UCSD-AML1 (cell line): Measurements from ENCODE around the gene KDM3A.

Experiments used
- DNase-seq: peaks from one replicate; lab custom pipeline; 2025; ENCODE audit not compliant: unreplicated experiment; lab: John Stamatoyannopoulos, UW

The KDM3A gene

DNA sequence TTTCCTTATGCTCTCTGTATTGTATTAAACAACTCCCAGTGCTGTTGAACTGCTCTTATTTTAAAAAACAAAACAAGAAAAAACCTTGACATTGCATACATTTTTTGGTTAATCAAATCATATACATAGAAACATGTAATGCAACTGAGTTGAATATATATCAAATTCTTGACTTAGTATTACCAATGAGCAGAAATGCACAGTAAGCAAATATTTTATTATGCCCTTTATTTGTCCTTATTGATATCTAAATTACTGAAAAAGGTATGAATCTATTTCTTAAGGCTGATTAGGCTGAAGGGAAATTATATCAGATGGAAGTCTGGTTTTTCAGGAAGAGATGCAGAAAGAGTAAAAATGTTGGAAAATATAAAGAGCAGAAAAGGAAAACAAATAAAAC lies 6.9 kb upstream of the KDM3A start:
- DNase-seq, result no peak

DNA sequence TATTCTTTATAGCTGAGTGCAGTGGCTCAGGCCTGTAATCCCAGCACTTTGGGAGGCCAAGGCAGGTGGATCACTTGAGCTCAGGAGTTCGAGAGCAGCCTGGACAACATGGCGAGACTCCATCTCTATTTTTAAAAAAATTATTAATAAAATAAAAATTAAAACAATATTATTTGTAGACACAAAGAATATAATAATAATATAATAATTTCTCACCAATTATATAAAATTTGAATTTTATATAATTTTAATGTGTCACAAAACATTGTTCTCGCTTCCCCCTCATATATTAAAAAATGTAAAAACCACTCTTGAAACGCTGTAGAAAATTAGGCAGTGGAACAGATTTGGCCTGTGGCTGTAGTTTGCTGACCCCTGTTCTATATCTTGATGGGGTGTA lies 5.6 kb upstream of the KDM3A start:
- no peak for DNase-seq

DNA sequence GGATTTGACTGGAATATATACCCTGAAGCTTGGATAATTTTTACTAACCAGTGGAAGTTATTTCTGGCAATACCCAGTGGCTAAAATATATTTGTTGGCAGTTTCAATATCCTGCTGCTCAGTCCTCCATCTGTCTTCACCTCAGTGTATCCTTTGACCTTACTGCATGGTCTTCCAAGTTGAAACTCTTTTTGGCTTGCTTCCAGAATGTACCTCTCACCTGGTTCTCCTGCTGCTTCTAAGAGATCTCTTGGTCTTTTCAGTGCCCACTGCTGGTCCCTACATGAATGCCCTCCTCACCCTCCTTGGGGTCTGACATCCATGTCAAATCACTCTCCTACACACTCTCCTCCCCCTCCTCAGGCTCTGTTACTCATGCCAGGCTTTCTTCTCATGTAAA lies 4.8 kb upstream of the KDM3A start:
- DNase-seq, result no peak

DNA sequence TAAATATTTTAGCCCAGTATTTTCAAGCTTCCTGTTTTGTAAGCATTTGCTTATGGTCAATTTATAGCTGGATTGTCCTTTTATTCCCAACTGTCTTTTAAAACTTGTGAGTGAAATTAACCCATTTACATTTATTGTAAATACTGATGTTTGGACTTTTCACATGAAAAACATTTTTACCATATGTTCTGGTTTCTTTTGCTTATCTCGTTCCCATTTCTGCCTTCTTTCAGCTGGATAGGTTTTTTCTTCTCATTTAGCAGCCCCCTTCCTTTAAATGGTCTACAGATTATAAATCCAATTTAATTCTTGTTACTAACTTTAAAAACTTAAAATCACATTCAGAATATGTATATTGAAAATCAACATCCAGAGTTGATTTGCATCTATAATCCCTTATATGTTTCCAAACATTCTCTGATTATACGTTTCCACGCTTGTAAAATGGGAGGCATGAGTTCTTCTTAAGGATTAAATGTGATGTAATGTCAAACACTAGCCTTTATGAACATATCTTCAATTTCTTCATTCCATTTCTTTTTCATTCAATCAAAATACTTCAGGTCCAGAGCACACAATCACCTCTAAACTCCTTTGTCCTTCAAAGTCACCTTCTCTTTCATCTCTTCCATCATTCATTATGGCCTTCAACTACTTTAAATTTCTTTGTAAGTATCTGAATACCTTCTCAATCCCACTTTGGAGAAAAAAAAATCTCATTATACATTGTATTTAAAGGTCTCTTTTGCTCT lies 1.1 kb upstream of the KDM3A start:
- DNase-seq, result no peak

DNA sequence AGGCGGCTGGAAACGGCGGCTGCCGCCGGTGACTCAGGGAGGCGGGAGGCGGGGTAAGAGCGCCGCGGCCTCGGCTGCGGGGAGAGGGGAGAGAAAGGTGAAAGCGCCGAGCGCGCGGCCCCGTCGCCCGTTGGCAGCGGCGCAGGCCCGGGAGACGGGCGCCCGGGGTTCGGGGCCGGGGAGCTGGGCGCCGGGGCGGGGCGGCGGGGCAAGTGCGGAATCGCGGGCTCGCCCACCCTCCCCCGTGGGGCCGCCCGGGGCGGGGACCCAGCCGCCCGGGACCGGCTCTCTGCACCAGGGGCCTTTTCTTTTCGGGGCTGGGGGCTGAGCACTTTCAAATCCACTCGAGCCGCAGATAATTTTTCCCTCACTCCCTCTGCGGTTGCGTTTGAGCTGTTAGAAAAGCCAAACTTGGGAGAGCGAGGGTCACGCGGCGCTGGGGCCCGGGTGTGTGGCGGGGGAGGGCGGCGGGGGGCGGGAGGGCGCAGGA lies 266 bp downstream of the KDM3A start:
- DNase-seq, result no peak

DNA sequence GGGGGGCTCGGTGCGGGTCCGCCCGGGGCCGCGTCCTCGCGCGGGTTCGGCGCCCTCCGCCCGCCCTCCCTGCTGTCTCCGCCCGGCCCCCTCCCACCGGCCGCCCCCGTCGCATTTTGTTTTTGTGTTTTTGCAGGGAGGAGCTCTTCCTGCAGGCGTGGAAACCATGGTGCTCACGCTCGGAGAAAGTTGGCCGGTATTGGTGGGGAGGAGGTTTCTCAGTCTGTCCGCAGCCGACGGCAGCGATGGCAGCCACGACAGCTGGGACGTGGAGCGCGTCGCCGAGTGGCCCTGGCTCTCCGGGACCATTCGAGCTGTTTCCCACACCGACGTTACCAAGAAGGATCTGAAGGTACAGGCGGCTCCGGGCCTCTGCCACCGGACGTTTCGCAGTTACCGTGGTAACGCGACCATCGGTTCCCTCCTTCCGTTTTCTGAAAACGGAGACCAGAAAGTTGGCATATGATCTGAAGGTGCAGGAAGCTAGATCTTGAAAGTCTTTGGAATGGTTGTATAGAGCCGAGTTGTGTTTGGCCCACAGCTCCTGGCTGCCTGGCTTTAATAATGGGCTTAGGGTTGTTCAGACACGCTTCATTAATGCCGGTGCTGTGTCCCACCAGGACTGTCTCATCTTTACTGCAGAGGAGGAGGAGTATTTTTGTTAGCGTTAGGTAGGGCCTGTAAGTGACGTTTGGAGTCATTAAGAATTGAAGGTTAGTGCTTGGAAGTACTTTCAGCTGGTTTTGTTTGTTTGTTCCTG lies 891 bp downstream of the KDM3A start:
- peak; percentile 66 for DNase-seq

DNA sequence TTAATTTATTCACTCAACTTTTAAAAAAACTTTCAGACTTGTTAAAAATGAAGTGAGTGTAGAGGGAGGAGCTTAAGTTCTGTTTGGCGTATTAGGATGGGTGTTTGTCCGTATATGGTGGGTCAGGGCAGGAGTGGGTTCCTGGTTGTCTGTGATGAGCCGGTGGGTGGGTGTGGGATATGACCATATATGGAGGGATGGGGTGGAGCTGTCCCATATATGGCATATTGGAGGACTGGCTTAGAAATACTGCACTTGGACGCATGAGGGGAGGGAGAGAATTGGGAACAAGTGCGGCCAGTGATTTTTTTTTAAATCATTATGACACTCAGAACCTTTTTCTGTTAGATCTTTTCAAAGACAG lies 1.5 kb downstream of the KDM3A start:
- DNase-seq, result peak; percentile 55

DNA sequence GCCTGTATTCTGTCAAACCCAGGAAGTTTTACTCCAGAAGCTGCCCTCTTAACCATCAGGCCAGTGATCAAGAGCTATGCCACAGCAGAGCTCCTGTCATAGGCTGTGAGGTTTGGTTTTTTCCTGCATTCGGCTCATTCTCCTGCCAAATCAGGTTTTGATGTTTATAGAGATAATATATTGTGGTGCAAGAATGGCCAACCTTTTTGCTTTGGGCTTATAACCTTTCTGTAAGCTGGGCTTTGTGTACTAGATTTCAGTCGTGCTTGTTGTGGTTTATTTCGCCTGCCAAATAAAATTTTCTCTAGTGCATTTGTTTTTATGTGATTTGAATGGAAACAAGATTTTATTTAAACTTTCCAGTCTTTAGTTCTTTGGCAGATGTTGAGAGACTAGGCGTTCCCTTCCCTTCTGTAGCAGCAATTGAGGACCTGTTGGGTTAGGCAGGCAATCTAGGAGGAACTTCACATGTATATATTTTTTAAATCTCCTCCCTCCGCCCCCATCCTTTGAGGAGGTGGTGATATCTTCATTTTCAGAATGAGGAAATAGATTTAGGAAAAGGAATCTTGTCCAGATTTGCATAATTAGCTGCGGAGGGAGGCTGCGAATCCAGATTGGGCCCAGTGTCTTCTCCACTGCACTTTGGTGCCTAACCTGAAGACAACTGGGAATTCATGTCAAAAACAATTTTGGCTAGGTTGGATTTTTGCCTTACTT lies 2.6 kb downstream of the KDM3A start:
- DNase-seq, result no peak

DNA sequence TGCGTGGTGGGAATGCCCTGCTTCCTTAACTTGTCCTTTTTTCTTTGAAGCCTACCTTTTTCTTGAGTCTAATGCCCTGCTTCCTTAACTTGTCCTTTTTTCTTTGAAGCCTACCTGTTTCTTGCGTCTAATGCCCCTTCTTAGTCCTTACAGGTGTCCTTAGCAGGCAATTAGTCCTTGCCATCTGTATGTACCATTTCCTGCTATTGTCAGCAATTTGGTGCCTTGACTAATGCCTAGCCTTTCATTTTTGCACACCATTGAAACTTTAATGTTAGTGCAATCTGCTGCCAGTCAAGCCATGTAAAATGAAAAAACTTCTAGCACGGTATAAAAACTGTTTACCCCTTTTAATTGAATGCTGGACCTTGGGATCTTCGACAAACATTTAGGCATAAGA lies 4.3 kb downstream of the KDM3A start:
- DNase-seq, result no peak

DNA sequence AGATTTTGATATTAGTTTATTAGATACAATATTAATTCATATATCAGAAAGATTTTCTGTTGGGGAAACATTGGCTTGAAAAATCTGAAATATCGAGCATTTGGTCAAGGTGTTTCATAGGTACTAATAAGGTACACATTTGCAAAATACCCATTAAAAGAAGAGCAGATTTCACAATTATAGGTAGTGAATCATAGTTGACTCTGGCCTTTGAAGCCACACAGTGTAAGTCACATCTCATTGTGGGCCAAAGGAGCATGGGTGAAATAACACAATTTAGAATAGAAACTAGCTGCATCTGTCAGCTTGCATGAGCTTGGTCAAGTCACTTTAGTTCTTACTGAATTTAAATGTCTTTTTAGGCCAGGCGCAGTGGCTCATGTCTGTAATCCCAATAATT lies 4.9 kb downstream of the KDM3A start:
- no peak for DNase-seq

DNA sequence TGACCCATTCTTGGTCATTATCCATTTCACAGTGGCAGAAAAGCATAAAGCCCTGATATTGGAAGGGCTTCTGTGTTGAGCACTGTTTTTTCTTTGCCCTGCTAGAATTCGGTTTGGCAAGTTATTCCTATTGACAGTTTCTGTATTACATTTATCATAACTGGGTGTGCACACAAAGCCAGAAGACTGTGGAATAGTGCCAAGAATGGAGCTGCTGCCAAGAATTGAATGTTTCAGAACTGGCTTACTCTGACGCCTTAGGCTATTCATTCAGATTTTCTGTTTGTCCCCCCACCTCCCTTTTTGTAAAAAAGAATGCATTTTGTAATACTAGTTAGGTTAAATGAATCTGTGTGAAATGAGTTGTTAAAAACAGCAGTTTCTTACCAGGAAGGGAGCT lies 12.7 kb downstream of the KDM3A start:
- DNase-seq, result no peak

DNA sequence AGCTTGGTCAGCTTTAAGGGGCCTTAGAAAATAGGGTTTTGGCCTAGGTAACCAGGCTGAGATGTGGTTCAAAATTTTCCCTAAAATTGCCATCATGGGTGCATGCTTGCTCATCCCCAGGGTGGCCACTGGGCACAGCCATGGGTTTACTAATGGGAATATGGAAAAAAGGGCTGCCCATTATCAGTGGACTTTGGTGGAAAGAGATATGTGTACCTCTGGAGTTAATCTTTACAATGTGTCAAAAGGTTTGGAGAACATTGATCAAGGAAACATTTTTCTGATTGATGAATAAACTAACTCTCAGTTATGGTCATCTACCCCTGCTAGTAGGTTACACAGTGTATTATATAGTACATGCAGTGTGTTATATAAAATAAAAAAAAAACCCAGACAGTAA lies 13.1 kb downstream of the KDM3A start:
- no peak for DNase-seq

DNA sequence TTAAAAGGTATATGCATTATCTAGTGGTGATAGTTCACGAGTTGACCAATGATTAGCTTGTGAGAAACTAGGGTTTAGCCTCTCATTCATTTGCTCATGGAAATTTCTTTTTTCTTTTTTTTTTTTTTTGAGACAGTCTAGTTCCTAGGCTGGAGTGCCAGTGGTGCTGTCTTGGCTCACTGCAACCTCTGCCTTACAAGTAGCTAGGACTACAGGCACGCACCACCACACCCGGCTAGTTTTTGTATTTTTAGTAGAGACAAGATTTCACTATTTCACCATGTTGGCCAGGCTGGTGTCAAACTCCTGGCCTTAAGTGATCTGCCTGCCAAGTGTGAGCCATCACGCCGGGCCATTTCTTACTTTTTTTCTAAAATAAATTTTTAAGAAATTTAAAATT lies 14.0 kb downstream of the KDM3A start:
- DNase-seq, result no peak

DNA sequence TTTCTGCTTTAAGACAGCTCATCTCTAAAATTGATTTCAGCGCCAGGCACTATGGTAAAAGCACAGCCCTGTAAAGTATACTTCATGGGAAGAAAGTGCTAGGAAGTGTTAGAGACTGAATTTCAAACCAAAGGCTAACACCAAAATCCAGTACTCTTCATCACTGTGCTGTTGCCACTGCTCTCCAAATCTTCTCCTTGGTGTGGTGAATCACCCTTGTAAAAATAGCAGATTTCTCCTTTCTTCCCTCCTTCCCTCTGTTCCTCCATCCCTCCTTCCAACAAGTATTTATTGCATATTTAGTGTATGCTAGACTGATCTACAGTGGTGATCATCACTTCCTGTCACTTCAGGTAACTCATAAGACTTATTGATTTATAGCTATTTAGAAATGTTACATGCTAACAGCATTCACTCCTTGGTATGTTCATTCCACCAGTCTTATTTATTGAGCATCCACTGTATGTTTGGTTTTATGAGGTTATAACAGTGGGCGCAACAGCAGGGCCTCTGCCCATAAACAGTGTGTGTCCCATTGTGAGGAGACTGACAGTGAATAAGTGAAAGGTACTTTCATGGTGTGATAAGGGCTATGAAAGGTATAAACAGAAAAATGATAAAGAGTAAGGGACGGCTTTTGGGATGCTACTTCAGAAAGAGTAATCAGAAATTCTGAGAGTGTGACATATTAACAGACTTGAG lies 20.0 kb downstream of the KDM3A start:
- DNase-seq, result no peak

DNA sequence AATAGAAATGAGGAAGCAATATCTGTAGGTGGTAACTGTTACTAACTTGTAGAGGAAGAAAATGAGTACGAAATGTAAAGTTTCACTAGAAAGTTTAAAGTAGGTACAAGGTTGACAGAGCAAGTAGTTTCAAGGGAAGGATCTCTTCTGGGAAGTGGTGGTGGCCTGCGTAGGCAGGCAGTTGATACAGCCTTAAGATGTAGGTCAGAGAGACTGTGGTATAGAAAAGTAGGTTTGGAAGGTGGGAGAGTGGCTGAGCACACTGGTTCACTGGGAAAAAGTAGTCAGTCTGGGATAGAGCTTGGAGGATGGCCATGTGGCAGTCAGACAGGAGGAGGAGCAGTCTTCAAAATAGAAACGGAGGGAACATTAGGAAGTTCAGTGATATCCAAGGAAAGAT lies 23.5 kb downstream of the KDM3A start:
- no peak for DNase-seq

DNA sequence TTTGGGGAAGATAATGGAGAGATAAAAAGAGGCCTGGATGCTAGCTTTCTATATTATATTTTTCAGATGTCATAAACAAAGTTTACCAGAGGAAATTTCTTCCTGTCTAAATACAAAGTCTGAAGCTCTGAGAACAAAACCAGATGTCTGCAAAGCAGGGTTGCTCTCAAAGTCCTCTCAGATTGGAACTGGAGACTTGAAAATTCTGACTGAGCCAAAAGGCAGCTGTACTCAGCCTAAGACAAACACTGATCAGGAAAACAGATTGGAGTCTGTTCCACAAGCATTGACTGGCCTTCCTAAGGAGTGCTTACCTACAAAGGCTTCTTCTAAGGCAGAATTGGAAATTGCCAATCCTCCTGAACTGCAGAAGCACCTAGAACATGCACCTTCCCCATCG lies 25.1 kb downstream of the KDM3A start:
- DNase-seq, result no peak

DNA sequence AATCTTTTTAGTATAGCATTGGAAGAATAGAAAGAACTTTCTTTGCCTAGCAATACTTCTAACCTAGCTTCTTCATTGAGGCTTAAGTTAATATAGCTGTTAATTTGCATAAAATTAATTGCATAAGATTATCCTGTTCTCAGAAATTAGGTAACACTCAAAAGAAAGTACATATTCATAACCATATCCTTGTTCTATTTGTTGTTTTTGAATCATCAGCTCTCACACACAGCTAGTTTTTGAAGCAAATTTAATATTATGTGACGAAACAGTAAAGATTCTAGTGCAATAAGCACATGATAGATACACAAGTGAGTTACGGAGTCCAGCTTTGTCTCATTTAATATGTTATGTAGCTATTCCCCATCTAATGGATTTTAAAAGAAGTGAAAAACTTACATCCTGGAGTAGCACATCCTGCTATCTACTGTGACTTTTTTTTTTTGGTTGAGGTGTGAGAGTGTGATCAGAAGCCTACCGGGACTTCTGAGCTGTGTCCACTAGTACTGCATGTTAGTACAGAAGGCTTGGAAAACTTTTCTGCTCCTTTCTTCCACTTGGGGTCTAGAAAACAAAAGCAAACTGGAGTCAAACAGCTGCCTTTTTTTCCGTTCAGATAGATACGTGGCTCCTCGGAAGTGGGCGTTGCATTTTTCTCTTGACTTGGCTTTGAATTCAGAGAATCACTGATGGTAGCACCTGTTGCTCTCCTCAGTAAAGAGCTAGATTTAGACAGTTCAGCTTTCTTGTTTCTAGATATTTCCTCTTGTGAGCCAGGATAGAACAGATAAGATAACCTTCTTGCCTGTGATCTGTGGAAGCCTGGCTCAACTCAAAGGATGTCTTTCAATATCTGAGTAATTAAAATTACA lies 27.2 kb downstream of the KDM3A start:
- DNase-seq, result no peak

DNA sequence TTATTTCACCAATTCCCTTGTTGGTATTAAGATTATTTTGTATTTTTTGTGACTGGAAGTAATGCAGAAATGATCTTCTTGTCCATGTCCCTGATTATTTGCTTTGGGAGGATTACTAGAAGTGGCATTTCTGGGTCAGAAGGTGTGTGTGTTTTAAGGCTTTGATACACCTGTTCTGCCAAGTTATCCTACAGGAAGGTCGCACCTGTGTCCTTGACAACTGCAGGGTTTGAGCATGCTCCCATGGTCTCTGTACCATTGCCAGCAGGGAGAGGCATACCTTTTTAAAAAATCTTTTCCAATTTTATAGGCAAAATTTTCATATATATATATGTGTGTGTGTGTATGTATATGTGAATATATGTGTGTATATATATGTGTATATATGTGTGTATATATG lies 29.7 kb downstream of the KDM3A start:
- DNase-seq, result no peak

DNA sequence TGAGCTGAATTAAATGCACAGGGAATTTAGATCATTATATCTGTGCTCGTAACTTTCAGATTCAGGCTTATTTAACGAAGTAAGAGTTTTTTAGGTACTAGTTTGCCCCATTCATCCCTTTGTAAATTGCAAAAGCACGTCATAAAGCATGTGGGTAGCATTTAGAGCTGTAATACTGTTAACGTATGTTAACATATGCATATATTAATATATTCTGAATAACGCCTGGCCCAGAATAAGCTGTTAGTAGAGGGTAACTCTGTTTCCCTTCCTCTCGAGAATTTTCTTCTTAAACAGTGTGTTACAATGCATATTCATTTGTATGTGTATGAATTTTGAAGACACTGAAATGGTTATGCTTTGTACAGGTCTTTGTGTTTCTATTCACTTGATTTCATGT lies 30.5 kb downstream of the KDM3A start:
- no peak for DNase-seq

DNA sequence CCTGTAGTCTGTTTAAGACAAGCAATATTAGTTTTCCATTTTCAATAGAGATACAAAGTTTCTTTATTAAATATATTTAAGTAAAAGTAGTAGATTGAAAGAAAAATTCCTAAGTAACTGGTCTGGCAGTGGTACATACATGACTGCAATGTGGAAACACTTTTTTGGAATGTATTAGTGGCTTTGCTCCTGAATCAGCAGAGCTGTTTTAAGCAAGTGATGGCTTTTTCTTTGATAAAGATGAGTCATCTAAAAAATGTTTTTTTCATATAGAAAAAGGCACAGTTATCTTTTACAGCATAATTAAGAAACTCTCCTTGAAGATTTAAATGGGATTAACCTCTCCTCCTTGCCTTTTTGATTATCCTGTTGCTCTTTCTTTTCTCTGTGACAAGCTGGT lies 34.9 kb downstream of the KDM3A start:
- no peak for DNase-seq
